GM23338 (cell line): Measurements from ENCODE around the gene UBASH3A. TPM values are rescaled to one million over a fixed set of nuclear protein-coding genes. Genes with fewer than 3 reads are reported as not detected.

ENCODE experiments used
- ATAC-seq: fragments of 200-7000 bp; cut with Tn5 transposase; 3 replicates; pipeline ENCODE4 v1.9.1; 2020
- DNase-seq: peaks from one replicate; pipeline ENCODE4 v3.0.0-alpha.2; 2015; ENCODE audit warnings: low spot score
- H2AFZ ChIP-seq: fragments of 200-600 bp; sonication (generic); 2 replicates; pipeline ENCODE4 v1.8.0; 2016; ENCODE audit warnings: antibody characterized with exemption, mild to moderate bottlenecking, moderate library complexity
- H3F3A ChIP-seq: fragments of 200-600 bp; sonication (generic); replicated peaks from 2 replicates; pipeline ENCODE4 v1.8.0; 2017; ENCODE audit warnings: antibody characterized with exemption, mixed run types, low read depth
- H3K27ac ChIP-seq: fragments of 200-600 bp; sonication (generic); 2 replicates; pipeline ENCODE4 v1.6.1; 2016; ENCODE audit warnings: low read depth
- H3K27me3 ChIP-seq: fragments of 200-600 bp; sonication (generic); 2 replicates; pipeline ENCODE4 v1.8.0; 2016; ENCODE audit warnings: mild to moderate bottlenecking, mixed run types, moderate library complexity; ENCODE audit not compliant: insufficient read depth
- H3K36me3 ChIP-seq: fragments of 200-600 bp; sonication (generic); 2 replicates; pipeline ENCODE4 v1.8.0; 2016; ENCODE audit warnings: mild to moderate bottlenecking; ENCODE audit not compliant: insufficient read depth
- H3K4me1 ChIP-seq: fragments of 200-600 bp; sonication (generic); 2 replicates; pipeline ENCODE4 v1.8.0; 2016; ENCODE audit warnings: mild to moderate bottlenecking, moderate library complexity; ENCODE audit not compliant: insufficient read depth
- H3K4me2 ChIP-seq: fragments of 200-600 bp; sonication (generic); 2 replicates; pipeline ENCODE4 v1.7.1; 2017; ENCODE audit warnings: mixed run types
- H3K4me3 ChIP-seq: fragments of 200-600 bp; sonication (generic); 2 replicates; pipeline ENCODE4 v1.6.1; 2016; ENCODE audit warnings: mixed run types
- H3K79me2 ChIP-seq: fragments of 200-600 bp; sonication (generic); replicated peaks from 2 replicates; pipeline ENCODE4 v1.8.0; 2017; ENCODE audit warnings: mild to moderate bottlenecking; ENCODE audit not compliant: insufficient read depth
- H3K9me2 ChIP-seq: fragments of 200-600 bp; sonication (generic); 2 replicates; pipeline ENCODE4 v1.8.0; 2017; ENCODE audit not compliant: insufficient read depth
- H4K20me1 ChIP-seq: fragments of 200-600 bp; sonication (generic); replicated peaks from 2 replicates; pipeline ENCODE4 v1.8.0; 2017; ENCODE audit warnings: mild to moderate bottlenecking; ENCODE audit not compliant: insufficient read depth
- H3K27ac Mint-ChIP-seq: 2 replicates; pipeline ENCODE4 v1.8.0; 2020; ENCODE audit warnings: inconsistent platforms, mild to moderate bottlenecking, moderate library complexity, mixed read lengths
- H3K27me3 Mint-ChIP-seq: 3 replicates; pipeline ENCODE4 v1.8.0; 2022; ENCODE audit warnings: low read depth, mild to moderate bottlenecking, moderate library complexity, mixed read lengths, inconsistent platforms; ENCODE audit not compliant: insufficient read depth, poor library complexity
- H3K36me3 Mint-ChIP-seq: 3 replicates; pipeline ENCODE4 v1.8.0; 2021; ENCODE audit warnings: low read depth, mild to moderate bottlenecking, inconsistent platforms, moderate library complexity, mixed read lengths
- H3K4me1 Mint-ChIP-seq: 3 replicates; pipeline ENCODE4 v1.8.0; 2020; ENCODE audit warnings: mild to moderate bottlenecking, inconsistent platforms, mixed read lengths
- H3K4me3 Mint-ChIP-seq: 3 replicates; pipeline ENCODE4 v1.8.0; 2021; ENCODE audit warnings: moderate library complexity, mild to moderate bottlenecking, inconsistent platforms, mixed read lengths
- H3K9me3 Mint-ChIP-seq: 3 replicates; pipeline ENCODE4 v1.8.0; 2020; ENCODE audit warnings: moderate library complexity, mild to moderate bottlenecking, inconsistent platforms, mixed read lengths
- CREB1 ChIP-seq: fragments of 250-450 bp; sonication (Bioruptor Pico); IDR thresholded peaks from 2 replicates; pipeline ENCODE4 v1.5.0; 2020; ENCODE audit warnings: low read depth, mild to moderate bottlenecking, moderate library complexity
- CTCF ChIP-seq, 2 experiments: fragments of 200-600 bp in 1 of 2; sonication (generic) in 1 of 2; conservative IDR thresholded peaks; 2 replicates each; pipeline versions ENCODE4 v1.5.1 to v1.6.1; 2016 to 2017; ENCODE audit warnings: antibody characterized with exemption in 2 of 2, low read depth in 2 of 2, mild to moderate bottlenecking in 2 of 2, moderate library complexity in 1 of 2
- ETS1 ChIP-seq: IDR thresholded peaks from 2 replicates; pipeline ENCODE4 v1.6.1; 2016; ENCODE audit warnings: antibody characterized with exemption
- POLR2AphosphoS5 ChIP-seq: IDR thresholded peaks from 2 replicates; pipeline ENCODE4 v1.6.1; 2016; ENCODE audit warnings: antibody characterized with exemption, low read depth
- STAT1 ChIP-seq: IDR thresholded peaks from one replicate; pipeline ENCODE4 v1.6.1; 2016; ENCODE audit warnings: antibody characterized with exemption; ENCODE audit not compliant: unreplicated experiment
- ZNF114 ChIP-seq: fragments of 250-450 bp; sonication (Bioruptor Pico); IDR thresholded peaks from 2 replicates; pipeline ENCODE4 v1.5.0; 2020; ENCODE audit warnings: mild to moderate bottlenecking, moderate library complexity
- ZNF331 ChIP-seq: fragments of 250-450 bp; sonication (Bioruptor Pico); IDR thresholded peaks from 2 replicates; pipeline ENCODE4 v1.5.0; 2020; ENCODE audit warnings: low read depth, mild to moderate bottlenecking, moderate library complexity
- ZNF462 ChIP-seq: fragments of 250-450 bp; sonication (Bioruptor Pico); IDR thresholded peaks from 2 replicates; pipeline ENCODE4 v1.5.0; 2020; ENCODE audit warnings: mild to moderate bottlenecking, moderate library complexity
- polyA plus RNA-seq: library from polyadenylated mRNA; unstranded; fragments of >200 nt; fragmentation: Nextera tagmentation; extraction: Ambion mirVana; gene quantifications from 2 replicates; pipeline ENCODE4 v1.2.1, GENCODE V29; 2016
- total RNA-seq: library from RNA; depleted of rRNA; stranded (reverse); fragments of >200 nt; shearing (Covaris generic); gene quantifications from 2 replicates; pipeline ENCODE4 v1.2.3, GENCODE V29; 2014

The UBASH3A gene
- total and polyA plus RNA-seq, 2 experiments from 2014 or later, result not detected

- Histone ChIP-seq H2AFZ (no peak overlapping the region), H3K9me2 (no peaks in the 10 kb centered on the region), H3K4me3 (no peak overlapping the region), H3K27me3 (no peaks in the 10 kb centered on the region), H3K4me2 (no peak overlapping the region), H3F3A (no peaks in the 10 kb centered on the region), H3K36me3 (no peaks in the 10 kb centered on the region), H4K20me1 (no peaks in the 10 kb centered on the region), H3K4me1 (no peaks in the 10 kb centered on the region), H3K79me2 (no peaks in the 10 kb centered on the region), H3K27ac (no peak overlapping the region)
- H3K27ac Mint-ChIP-seq, result no peak overlapping the region
- no peaks in the 10 kb centered on the region for H3K4me1 Mint-ChIP-seq
- no peak overlapping the region for H3K4me3 Mint-ChIP-seq
- H3K9me3 Mint-ChIP-seq, result 0 out of 3 replicates have a peak, but pooled peaks cover 1% of the 10 kb centered on the region
- TF ChIP-seq ETS1 (no peak), CREB1 (CRISPR knock-in tag) (no peak), POLR2AphosphoS5 (no peak), STAT1 (no peak), CTCF (conservative IDR thresholded peaks at IDR 0.05; ENCODE audit: low read depth in 2 of 2) (no peak), ZNF114 (CRISPR knock-in tag) (no peak), ZNF331 (CRISPR knock-in tag) (no peak), ZNF462 (CRISPR knock-in tag) (no peak)
- H3K36me3 Mint-ChIP-seq, result no peaks in the 10 kb centered on the region
- peaks cover 4% of the 10 kb centered on the region for H3K27me3 Mint-ChIP-seq
- ATAC-seq (no peak), DNase-seq (no peak)
Observed at GRCh38 chr21:42426424-42426823, 22.7 kb downstream of the UBASH3A start.
